HG03558 (cell line): ENCODE results near the gene SNX8.
"Not testable (repeated sequence)": the region's sequence is repeated elsewhere in the genome, so short reads cannot be mapped to it uniquely, and the experiment has no call there.

ENCODE experiments used
- ATAC-seq: cut with Tn5 transposase; IDR thresholded peaks from one replicate; pipeline ENCODE4 v1.9.1; 2021; ENCODE audit warnings: moderate number of reproducible peaks; ENCODE audit not compliant: unreplicated experiment; ENCODE audit errors: extremely low read depth

SNX8 gene, protein sequence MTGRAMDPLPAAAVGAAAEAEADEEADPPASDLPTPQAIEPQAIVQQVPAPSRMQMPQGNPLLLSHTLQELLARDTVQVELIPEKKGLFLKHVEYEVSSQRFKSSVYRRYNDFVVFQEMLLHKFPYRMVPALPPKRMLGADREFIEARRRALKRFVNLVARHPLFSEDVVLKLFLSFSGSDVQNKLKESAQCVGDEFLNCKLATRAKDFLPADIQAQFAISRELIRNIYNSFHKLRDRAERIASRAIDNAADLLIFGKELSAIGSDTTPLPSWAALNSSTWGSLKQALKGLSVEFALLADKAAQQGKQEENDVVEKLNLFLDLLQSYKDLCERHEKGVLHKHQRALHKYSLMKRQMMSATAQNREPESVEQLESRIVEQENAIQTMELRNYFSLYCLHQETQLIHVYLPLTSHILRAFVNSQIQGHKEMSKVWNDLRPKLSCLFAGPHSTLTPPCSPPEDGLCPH

DNA sequence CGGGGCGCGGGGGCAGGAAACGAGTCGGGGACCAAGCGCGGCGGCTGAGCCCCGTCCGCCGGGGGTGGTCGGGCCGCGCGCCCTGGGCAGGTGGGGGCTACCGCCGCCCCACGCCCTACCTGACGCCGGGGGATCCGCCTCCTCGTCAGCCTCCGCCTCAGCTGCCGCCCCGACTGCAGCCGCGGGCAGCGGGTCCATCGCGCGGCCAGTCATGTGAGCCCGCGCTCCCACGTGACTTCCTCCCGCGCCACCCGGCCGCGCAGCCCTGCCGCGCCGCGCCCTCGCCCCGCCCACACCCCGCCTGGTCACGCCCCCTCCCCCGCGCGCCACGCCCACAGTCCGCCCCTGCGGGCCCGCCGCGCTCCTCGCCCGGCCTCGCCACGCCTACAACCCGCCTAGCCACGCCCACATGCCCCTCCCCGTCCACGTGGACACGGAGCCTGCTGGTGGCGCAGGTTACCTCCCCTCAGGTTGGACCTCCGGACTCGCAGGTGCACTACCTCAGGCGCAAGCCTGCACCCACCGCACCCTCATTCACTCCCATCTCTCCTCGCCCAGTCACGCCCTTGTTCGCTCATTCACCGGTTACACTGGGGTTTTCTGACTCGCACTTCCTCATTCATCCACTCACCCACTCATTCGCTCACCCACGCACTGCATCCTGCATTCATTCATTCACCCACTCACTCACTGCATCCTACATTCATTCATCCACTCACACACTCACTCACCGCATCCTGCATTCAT lies at the start of gene SNX8:
Gene SNX8, minus strand, starts transcription at position 233 of the 747 bp plus-strand sequence. Its CDS starts 20 bp downstream, at position 213.
- peak; percentile 40 for ATAC-seq

DNA sequence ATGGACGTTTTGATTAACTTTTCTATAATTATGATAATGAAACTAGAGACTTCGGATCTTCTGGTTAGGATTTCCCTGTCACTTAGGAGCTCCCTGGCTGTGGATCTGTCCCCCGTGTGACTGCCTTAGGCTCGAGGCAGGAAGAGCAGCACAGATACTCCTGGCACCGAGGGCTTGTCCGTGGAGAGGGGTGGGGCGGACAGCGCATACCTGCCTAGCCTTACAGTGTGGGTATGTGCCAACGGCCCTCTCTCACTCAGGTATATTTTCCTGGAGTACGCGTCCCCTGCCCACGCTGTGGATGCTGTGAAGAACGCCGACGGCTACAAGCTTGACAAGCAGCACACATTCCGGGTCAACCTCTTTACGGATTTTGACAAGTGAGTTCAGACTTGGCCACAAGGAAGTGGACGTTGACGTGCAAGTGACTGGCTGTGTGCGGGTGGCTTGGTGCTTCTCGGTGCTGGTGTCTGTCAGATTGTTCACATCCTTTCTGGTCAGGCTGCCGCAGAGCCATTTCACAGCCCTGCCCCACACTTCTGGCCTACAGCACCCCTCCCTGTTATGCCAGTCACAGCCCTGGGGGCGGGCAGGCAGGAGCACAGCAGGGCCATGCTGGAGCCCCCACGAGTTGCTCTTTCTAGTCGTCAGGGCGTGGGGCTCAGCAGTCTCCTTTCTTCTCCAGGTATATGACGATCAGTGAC lies 48.3 kb upstream of the SNX8 start:
- ATAC-seq: no peak

DNA sequence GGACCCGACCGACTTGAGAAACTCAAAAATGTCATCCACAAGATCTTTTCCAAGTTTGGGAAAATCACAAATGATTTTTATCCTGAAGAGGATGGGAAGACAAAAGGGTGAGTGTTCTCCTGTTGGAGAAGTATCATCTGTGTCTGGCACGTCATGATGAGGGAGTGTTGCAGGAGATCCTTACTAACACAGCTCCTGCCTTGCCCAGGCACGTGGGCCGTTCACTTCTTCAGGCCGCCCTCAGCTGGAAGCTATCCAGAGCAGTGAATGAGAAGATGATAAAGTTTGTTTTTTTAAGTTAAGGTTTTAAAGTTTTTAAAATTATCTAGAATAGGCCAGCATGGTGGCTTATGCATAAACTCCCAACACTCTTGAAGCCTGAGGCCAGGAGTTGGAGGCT lies 46.6 kb upstream of the SNX8 start:
- no peak for ATAC-seq

DNA sequence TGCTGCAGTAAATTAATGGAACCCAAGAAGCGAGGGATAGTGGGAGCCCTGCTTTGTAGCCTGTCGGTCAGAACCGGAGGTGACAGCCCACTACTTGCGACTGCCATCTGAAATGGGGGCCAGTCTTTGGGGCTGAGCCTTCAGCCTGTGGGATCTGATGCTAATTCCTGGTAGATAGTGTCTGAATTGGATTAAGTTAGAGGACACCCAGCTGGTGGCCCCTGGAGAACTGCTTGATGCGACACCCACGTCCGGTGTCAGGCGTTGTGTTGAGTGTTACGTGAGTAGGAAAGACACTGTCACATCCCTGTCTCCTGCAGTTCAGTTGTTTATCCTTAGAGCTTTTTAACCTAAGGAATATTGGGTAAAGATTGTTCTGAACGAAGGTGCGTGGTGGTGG lies 45.4 kb upstream of the SNX8 start:
- ATAC-seq: no peak

DNA sequence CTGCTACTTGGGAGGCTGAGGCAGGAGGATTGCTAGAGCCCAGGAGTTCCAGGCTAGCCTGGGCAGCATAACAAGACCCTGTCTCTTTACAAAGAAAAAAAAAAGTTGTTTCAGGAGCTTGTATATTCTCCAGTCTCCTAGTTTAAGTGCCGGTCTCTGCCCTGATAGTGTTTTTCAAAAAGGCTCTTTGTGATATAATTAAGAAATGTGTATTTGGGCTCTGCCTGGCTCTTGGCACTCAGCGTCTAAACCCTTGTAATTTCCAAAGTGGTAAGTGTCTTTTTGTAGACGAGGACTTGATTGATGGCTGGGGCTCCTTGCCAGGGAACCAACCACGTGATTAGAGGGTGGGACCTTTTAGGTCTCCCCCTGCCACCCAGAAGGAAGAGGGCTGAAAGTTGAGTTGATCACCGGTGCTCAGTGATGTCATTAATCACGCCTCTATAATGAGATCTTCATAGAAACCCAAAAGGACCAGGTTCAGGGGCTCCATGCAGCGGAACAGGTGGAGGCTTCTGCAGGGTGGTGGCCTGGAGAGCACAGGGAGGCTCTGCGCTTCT lies 44.8 kb upstream of the SNX8 start:
- ATAC-seq: no peak

DNA sequence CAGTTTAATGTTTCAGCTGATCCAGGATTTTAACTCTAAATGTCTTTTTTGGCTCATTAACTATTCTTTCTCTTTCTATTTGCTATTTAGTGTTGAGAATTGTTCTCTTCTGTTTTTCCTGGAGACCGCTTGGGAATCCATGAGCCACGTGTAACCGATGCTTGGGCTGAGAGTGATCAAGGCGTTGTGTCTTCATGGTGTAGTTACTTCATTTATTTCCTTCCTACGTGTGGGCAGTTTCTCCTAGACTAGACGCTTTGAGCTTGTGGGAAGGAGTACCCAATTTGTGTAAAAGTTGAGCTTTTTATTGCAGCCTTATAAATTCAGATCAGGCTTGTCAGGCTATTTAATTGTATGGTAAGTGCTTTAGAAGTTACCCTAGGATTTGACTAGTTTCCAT lies 43.3 kb upstream of the SNX8 start:
- ATAC-seq: no peak

DNA sequence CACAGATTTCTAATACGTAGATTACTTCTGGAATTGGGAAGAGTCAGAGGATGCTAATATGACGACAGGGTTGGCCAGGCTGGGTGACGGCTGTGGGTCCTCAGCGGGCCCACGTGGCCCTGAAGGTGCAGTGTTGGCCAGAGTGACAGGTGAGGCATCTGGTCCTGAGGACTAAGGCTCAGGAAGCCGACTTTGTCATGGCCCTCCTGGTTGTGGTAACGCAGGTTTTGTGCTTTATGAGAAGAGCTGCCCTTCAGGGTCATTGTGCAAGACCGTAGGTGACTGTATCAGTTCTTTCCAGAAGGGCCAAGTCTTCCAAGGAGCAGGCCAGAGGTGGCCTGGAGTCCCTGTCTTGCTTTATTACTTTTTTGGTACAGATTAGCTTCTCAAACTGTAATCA lies 42.9 kb upstream of the SNX8 start:
- no peak for ATAC-seq

DNA sequence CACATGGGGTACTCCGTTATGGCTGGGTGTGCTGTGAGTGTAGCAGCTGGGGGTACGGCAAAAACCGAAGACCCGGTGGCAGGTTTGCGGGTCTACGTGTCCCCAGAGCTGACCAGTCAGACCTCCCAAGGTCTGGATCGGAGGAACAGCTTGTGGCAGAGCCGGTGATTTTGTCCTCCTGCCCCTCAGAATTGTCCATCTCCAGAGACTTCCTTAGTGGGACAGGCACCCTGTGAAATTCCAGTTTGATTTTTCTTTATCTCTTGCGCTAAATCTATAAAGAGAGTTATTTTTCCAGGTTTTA lies 41.4 kb upstream of the SNX8 start:
- no peak for ATAC-seq

DNA sequence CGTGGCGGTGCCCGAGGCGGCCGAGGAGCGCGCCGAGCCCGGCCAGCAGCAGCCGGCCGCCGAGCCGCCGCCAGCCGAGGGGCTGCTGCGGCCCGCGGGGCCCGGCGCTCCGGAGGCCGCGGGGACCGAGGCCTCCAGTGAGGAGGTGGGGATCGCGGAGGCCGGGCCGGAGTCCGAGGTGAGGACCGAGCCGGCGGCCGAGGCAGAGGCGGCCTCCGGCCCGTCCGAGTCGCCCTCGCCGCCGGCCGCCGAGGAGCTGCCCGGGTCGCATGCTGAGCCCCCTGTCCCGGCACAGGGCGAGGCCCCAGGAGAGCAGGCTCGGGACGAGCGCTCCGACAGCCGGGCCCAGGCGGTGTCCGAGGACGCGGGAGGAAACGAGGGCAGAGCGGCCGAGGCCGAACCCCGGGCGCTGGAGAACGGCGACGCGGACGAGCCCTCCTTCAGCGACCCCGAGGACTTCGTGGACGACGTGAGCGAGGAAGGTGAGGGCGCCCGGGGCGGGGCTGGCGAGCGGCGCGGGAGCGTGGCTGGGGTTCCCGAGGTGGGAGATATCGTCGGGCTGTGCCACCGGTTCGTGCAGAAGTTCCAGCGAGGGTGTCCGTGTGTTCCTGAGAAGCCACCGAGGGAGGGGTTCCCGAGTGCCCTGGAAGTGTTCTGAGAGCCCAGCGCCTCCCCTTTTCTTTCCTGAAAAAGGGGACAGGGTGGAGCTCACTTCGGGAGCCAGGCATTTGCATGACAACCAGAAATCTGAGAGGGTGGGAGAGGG lies 40.9 kb upstream of the SNX8 start:
- ATAC-seq: peak; percentile 16

DNA sequence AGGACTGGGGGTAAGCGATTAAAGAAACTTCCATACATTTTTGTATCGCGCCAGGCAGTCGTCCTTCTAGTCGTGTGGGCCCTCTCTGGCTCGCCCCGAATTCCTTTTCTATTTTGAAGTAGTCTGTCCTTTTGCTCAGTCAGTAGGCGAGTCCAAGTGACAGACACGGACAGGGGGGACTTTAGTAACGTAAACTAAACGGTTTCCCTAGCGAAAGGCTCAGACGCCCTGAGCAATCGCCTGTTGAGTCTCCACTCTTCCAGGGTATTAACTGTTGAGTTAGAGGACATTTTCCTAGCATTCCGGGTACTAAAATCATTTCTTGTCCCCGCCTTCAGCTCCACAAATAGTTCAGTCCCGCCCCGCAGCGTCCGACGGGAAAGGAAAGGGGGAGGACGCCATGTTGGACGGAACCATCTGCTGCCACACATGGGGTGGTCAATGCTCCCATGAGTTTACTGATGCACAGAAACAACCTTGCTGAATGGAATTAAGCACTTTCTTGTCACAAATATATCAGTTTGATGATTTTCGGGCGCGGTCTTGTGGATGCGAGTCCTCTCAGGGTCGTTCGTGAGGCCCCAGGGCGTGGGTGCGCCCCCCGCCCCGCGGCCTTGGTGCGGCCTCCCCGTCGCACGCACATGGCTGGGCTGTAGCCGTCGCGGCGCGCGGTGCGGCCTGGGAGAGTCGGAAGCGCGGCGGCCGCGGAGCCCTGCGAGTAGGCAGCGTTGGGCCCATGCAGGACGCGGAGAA lies 40.1 kb upstream of the SNX8 start, which contains the start of gene EIF3B:
Gene EIF3B, plus strand, starts transcription at position 642 of the 753 bp plus-strand sequence. Its CDS starts 95 bp downstream, at position 737.
- peak; percentile 49 for ATAC-seq

DNA sequence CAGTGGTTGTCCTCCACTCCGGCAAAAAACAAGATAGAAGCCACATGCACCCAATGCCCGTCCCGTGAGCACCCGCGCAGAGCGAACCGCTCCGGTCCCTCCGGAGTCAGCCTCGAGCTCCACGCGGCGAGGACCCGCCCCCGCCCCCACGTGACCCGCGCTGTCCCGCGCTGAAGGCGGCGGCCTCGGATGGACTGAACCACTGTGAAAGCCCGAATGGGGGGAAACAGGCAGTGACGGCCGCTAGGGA lies 39.6 kb upstream of the SNX8 start:
- peak; percentile 18 for ATAC-seq

DNA sequence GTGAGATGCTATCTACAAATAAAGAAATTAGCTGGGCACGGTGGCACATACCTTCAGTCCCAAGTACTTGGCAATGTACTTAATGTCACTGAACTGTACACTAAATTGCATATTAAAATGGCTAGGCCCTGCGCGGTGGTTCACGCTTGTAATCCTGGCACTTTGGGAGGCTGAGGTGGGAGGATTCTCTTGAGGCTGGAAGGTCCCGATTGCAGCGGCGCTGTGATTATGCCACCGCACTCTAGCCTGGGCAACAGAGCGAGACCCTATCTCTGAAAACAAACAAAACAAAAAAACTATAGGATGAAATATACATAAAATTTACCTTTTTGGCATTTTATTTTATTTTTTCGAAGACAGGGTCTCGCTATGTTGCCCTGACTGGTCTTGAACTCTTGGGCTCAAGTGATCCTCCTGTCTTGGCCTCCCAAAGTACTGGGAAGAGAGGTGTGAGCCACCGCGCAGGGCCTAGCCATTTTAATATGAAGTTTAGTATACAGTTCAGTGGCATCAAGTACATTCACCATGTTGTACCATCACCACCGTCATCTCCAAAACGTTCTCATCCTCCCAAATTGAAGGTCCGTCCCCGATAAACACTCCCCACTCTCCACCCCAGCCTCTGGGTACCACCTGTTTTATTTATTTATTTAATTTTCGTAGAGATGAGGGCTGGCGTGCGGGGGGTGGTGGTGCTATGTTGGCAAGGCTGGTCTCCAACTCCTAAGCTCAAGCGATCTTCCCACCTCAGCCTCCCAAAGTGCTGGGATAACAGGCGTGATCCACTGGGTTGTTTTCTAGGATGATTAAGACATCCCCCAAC lies 39.1 kb upstream of the SNX8 start:
- ATAC-seq: no peak

DNA sequence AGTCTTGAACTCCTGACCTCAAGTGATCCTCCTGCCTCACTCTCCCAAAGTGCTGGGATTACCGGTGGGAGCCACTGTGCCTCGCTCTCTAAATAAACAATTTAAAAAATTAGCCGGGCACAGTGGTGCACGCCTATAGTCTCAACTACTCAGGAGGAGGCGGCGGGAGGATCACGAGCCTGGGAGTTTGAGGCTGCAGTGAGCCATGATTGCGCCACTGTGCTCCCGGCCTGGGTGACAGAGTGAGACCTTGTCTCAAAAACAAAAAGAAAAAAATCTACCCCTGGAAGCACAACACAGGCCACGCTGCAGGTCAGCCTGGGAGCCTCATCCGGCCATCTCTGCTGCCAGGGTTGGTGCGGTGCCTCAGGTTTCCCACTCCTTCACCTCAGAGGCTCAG lies 36.6 kb upstream of the SNX8 start:
- no peak for ATAC-seq

DNA sequence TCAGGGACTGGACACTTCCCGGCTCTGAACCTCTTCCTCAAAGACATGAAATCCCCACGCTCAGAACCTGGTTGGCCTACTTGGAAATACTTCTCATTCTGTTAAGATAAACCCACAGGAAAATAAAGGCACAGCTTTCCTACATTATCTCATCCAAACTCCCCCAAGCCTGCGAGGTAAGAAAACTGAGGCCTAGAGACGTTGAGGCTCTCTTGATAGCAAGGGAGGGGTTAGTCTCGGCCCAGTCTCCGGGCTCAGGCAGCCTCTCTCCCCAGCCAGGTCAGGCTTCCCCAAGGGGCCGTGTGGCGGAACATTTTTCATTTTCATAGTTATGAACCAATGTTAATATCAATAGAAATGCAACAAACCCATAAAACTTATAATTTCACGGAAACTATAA lies 35.8 kb upstream of the SNX8 start:
- no peak for ATAC-seq

DNA sequence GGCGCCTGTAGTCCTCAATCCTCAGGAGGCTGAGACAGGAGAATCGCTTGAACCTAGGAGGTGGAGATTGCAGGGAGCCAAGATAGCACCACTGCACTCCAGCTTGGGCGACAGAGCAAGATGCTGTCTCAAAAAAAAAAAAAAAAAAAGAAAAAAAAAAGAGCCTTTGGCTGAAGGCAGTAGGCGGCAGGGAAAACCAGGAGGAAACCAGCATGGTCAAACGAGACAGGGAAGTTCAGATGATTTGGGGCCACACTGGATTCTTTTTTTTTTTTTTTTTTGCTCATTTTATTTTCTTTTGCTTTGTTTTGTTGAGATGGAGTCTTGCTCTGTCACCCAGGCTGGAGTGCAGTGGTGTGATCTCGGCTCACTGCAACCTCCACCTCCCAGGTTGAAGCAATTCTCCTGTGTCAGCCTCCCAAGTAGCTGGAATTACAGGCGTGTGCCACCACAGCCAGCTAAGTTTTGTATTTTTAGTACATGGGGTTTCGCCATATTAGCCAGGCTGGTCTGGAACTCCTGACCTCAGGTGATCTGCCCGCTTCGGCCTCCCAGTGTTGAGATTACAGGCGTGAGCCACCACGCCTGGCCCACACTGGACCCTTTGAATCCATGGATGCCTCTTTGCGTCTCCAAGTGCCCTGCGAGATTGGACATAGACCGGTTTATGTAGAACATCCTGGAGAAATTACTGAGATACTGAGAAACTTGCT lies 33.3 kb upstream of the SNX8 start:
- ATAC-seq: not testable (repeated sequence)

DNA sequence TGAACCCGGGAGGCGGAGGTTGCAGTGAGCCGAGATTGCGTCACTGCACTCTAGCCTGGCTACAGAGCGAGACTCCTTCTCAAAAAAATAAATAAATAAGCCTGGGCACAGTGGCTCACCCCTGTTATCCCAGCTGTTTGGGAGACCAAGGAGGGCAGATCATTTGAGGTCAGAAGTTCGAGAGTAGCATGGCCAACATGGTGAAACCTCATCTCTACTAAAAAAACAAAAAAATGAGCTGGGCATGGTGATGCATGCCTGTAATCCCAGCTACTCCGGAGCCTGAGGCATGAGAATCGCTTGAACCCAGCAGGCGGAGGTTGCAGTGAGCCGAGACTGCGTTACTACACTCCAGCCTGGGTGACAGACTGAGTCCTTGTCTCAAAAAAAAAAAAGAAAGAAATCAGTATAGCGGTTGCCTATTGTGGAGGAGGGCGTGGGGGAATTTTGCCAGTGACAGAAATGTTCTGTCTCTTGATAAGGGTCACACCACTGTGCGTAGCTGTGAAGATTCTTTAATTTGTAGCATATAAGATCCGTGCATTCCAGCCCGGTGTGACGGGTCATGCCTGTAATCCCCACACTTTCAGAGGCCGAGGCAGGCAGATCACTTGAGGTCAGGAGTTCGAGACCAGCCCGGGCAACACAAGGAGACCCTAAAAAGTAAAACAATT lies 22.5 kb upstream of the SNX8 start:
- ATAC-seq: no peak

DNA sequence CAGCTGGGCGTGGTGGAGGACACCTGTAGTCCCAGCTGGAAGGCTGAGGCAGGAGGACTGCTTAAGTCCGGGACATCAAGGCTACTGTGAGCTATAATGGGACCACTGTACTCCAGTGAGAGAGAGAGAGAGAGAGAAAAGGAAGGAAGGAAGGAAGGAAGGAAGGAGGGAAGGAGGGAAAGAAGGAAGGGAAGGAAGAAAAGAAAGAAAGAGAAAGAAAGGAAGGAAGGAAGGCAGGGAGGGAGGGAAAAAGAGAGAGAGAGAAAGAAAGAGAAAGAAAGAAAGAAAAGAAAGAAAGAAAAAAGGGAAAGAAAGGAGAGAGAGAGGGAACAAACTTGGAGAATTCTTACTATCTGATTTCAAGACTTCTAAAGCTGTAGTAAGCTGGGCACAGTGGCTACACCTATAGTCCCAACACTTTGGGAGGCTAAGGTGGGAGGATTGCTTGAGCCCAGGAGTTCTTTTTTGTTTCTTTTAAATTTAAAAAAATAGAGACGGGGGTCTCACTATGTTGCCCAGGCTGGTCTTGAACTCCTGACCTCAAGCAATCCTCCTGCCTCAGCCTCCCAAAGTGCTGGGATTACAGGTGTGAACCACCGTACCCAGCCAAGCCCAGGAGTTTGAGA lies 18.5 kb upstream of the SNX8 start:
- ATAC-seq: not testable (repeated sequence)
